SK-N-MC (cell line): ENCODE data around the gene PDCD4.

Experiments used
- EZH2 ChIP-seq: fragments of 200-600 bp; sonication (generic); IDR thresholded peaks from one replicate; pipeline ENCODE4 v1.6.1; 2017; ENCODE audit warnings: antibody characterized with exemption
- POLR2AphosphoS5 ChIP-seq: IDR thresholded peaks from 2 replicates; pipeline ENCODE4 v1.6.1; 2012; ENCODE audit warnings: mild to moderate bottlenecking, low read depth, low read length, borderline replicate concordance

- TF ChIP-seq EZH2: no peak
- no peak for TF ChIP-seq POLR2AphosphoS5
Measured at GRCh38 chr10:110853921-110854605, 17.7 kb upstream of the PDCD4 start.
